SU-DHL-6 (cell line): ENCODE measurements around the gene MAP3K2.

Experiments
- H2AFZ ChIP-seq: fragments of 200-600 bp; sonication (generic); 2 replicates; pipeline ENCODE4 v1.6.1; 2014; ENCODE audit warnings: low read depth, mild to moderate bottlenecking, moderate library complexity, mixed read lengths, antibody characterized with exemption, low read length; ENCODE audit not compliant: severe bottlenecking
- H3F3A ChIP-seq: fragments of 200-600 bp; shearing (Covaris generic); 2 replicates; pipeline ENCODE4 v1.6.0; 2016; ENCODE audit warnings: antibody characterized with exemption, mild to moderate bottlenecking; ENCODE audit not compliant: insufficient read depth
- H3K27ac ChIP-seq: fragments of 200-600 bp; sonication (generic); 2 replicates; pipeline ENCODE4 v1.5.1; 2016; ENCODE audit warnings: low read depth, mild to moderate bottlenecking, low read length, moderate library complexity, mixed read lengths
- H3K27me3 ChIP-seq: fragments of 200-600 bp; sonication (generic), shearing (Covaris generic); 2 replicates; pipeline ENCODE4 v1.6.0; 2014; ENCODE audit warnings: mild to moderate bottlenecking, low read length
- H3K36me3 ChIP-seq: fragments of 200-600 bp; sonication (generic); 2 replicates; pipeline ENCODE4 v1.6.1; 2014; ENCODE audit warnings: mild to moderate bottlenecking, low read length, mixed read lengths
- H3K4me2 ChIP-seq: fragments of 300-600, 200-600 bp; shearing (Covaris generic), sonication (generic); 2 replicates; pipeline ENCODE4 v1.6.0; 2014; ENCODE audit warnings: low read length, low read depth, mild to moderate bottlenecking; ENCODE audit not compliant: poor library complexity, severe bottlenecking
- H3K4me3 ChIP-seq: fragments of 200-600 bp; sonication (generic); 2 replicates; pipeline ENCODE4 v1.5.1; 2014; ENCODE audit warnings: antibody characterized with exemption, low read length, mild to moderate bottlenecking, mixed read lengths; ENCODE audit not compliant: insufficient read depth, poor library complexity, severe bottlenecking
- H3K79me2 ChIP-seq: fragments of 200-600 bp; sonication (generic); 2 replicates; pipeline ENCODE4 v1.6.1; 2014; ENCODE audit warnings: mild to moderate bottlenecking, low read length, moderate library complexity; ENCODE audit not compliant: insufficient read depth
- H3K9ac ChIP-seq: fragments of 200-600 bp; sonication (generic); 2 replicates; pipeline ENCODE4 v1.7.0; 2014; ENCODE audit warnings: mild to moderate bottlenecking, low read length
- H3K9me2 ChIP-seq: fragments of 200-600 bp; sonication (generic); replicated peaks from 2 replicates; pipeline ENCODE4 v1.6.1; 2014; ENCODE audit warnings: low read length; ENCODE audit not compliant: insufficient read depth
- H3K9me3 ChIP-seq: fragments of 200-600 bp; sonication (generic); 2 replicates; pipeline ENCODE4 v1.6.1; 2014; ENCODE audit warnings: low read length, mixed read lengths; ENCODE audit not compliant: insufficient read depth
- H4K20me1 ChIP-seq: fragments of 200-600 bp; sonication (generic); 2 replicates; pipeline ENCODE4 v1.6.1; 2014; ENCODE audit warnings: low read depth, mild to moderate bottlenecking, antibody characterized with exemption, low read length, moderate library complexity, mixed read lengths
- CTCF ChIP-seq: fragments of 200-600 bp; sonication (generic); IDR thresholded peaks from one replicate; pipeline ENCODE4 v1.5.1; 2017; ENCODE audit warnings: antibody characterized with exemption, mild to moderate bottlenecking, low read length, moderate library complexity; ENCODE audit not compliant: insufficient read depth, poor library complexity, severe bottlenecking
- EZH2phosphoT487 ChIP-seq: fragments of 200-600 bp; sonication (generic), shearing (Covaris generic); conservative IDR thresholded peaks from 2 replicates; pipeline ENCODE4 v1.6.1; 2018; ENCODE audit warnings: mild to moderate bottlenecking, antibody characterized with exemption, low read length, moderate library complexity, mixed read lengths

Gene MAP3K2

GRCh38 chr2:127305990-127306585 is 81.7 kb downstream of the MAP3K2 start:
- no peak overlapping the region for H2AFZ ChIP-seq

GRCh38 chr2:127302168-127302567 is 85.6 kb downstream of the MAP3K2 start:
- Histone ChIP-seq H3K36me3 (peaks cover 14% of the 10 kb centered on the region), H3K4me2 (no peak overlapping the region), H3K9ac (no peak overlapping the region), H3K79me2 (no peaks in the 10 kb centered on the region), H3F3A (peaks cover 21% of the 10 kb centered on the region), H3K9me3 (no peaks in the 10 kb centered on the region), H4K20me1 (0 out of 2 replicates have a peak, but pooled peaks cover 4% of the 10 kb centered on the region), H3K27ac (no peak overlapping the region), H2AFZ (no peak overlapping the region), H3K9me2 (no peaks in the 10 kb centered on the region), H3K27me3 (no peaks in the 10 kb centered on the region), H3K4me3 (no peak overlapping the region)
- TF ChIP-seq EZH2phosphoT487 (no peak), CTCF (no peak)

More at GRCh38 chr2:127305990-127306585, 81.7 kb downstream of the MAP3K2 start:
- Histone ChIP-seq H3K9ac (no peak overlapping the region), H3K4me2 (no peak overlapping the region), H3K9me2 (no peaks in the 10 kb centered on the region), H3K27me3 (no peaks in the 10 kb centered on the region), H4K20me1 (no peaks in the 10 kb centered on the region), H3F3A (no peaks in the 10 kb centered on the region), H3K79me2 (no peaks in the 10 kb centered on the region), H3K4me3 (no peak overlapping the region), H3K27ac (no peak overlapping the region), H3K36me3 (peaks cover 22% of the 10 kb centered on the region), H3K9me3 (no peaks in the 10 kb centered on the region)
- TF ChIP-seq CTCF: no peak
- TF ChIP-seq EZH2phosphoT487: no peak

GRCh38 chr2:127293748-127294562 is 93.8 kb downstream of the MAP3K2 start, which contains the start of gene ERCC3:
Gene ERCC3 (minus strand): TSS chr2:127294144. CDS start chr2:127294081, 63 bp downstream.
- no peak for TF ChIP-seq CTCF
- TF ChIP-seq EZH2phosphoT487: no peak
- Histone ChIP-seq H3K27me3 (no peaks in the 10 kb centered on the region), H3F3A (peaks cover 13% of the 10 kb centered on the region), H3K9me3 (no peaks in the 10 kb centered on the region), H3K4me2 (peak within 1 kb of the TSS; percentile 83), H3K79me2 (peaks cover 29% of the 10 kb centered on the region), H3K9me2 (no peaks in the 10 kb centered on the region), H3K27ac (peak within 1 kb of the TSS; percentile 58), H4K20me1 (no peaks in the 10 kb centered on the region), H3K36me3 (peaks cover 10% of the 10 kb centered on the region; the same call in 1 of the 2 replicates), H3K4me3 (peak within 1 kb of the TSS; percentile 88), H2AFZ (peak within 1 kb of the TSS; percentile 68), H3K9ac (peak within 1 kb of the TSS; percentile 94)
